GM23338 (cell line): ENCODE measurements around the gene SPRY4. TPM values are rescaled to one million over a fixed set of nuclear protein-coding genes. Genes with fewer than 3 reads are reported as not detected.

Experiments
- ATAC-seq: fragments of 200-7000 bp; cut with Tn5 transposase; 3 replicates; pipeline ENCODE4 v1.9.1; 2020
- DNase-seq: peaks from one replicate; pipeline ENCODE4 v3.0.0-alpha.2; 2015; ENCODE audit warnings: low spot score
- H2AFZ ChIP-seq: fragments of 200-600 bp; sonication (generic); 2 replicates; pipeline ENCODE4 v1.8.0; 2016; ENCODE audit warnings: antibody characterized with exemption, mild to moderate bottlenecking, moderate library complexity
- H3F3A ChIP-seq: fragments of 200-600 bp; sonication (generic); replicated peaks from 2 replicates; pipeline ENCODE4 v1.8.0; 2017; ENCODE audit warnings: antibody characterized with exemption, mixed run types, low read depth
- H3K27ac ChIP-seq: fragments of 200-600 bp; sonication (generic); 2 replicates; pipeline ENCODE4 v1.6.1; 2016; ENCODE audit warnings: low read depth
- H3K27me3 ChIP-seq: fragments of 200-600 bp; sonication (generic); 2 replicates; pipeline ENCODE4 v1.8.0; 2016; ENCODE audit warnings: mild to moderate bottlenecking, mixed run types, moderate library complexity; ENCODE audit not compliant: insufficient read depth
- H3K36me3 ChIP-seq: fragments of 200-600 bp; sonication (generic); 2 replicates; pipeline ENCODE4 v1.8.0; 2016; ENCODE audit warnings: mild to moderate bottlenecking; ENCODE audit not compliant: insufficient read depth
- H3K4me1 ChIP-seq: fragments of 200-600 bp; sonication (generic); 2 replicates; pipeline ENCODE4 v1.8.0; 2016; ENCODE audit warnings: mild to moderate bottlenecking, moderate library complexity; ENCODE audit not compliant: insufficient read depth
- H3K4me2 ChIP-seq: fragments of 200-600 bp; sonication (generic); 2 replicates; pipeline ENCODE4 v1.7.1; 2017; ENCODE audit warnings: mixed run types
- H3K4me3 ChIP-seq: fragments of 200-600 bp; sonication (generic); 2 replicates; pipeline ENCODE4 v1.6.1; 2016; ENCODE audit warnings: mixed run types
- H3K79me2 ChIP-seq: fragments of 200-600 bp; sonication (generic); replicated peaks from 2 replicates; pipeline ENCODE4 v1.8.0; 2017; ENCODE audit warnings: mild to moderate bottlenecking; ENCODE audit not compliant: insufficient read depth
- H3K9me2 ChIP-seq: fragments of 200-600 bp; sonication (generic); 2 replicates; pipeline ENCODE4 v1.8.0; 2017; ENCODE audit not compliant: insufficient read depth
- H4K20me1 ChIP-seq: fragments of 200-600 bp; sonication (generic); replicated peaks from 2 replicates; pipeline ENCODE4 v1.8.0; 2017; ENCODE audit warnings: mild to moderate bottlenecking; ENCODE audit not compliant: insufficient read depth
- H3K27ac Mint-ChIP-seq: 2 replicates; pipeline ENCODE4 v1.8.0; 2020; ENCODE audit warnings: inconsistent platforms, mild to moderate bottlenecking, moderate library complexity, mixed read lengths
- H3K27me3 Mint-ChIP-seq: 3 replicates; pipeline ENCODE4 v1.8.0; 2022; ENCODE audit warnings: low read depth, mild to moderate bottlenecking, moderate library complexity, mixed read lengths, inconsistent platforms; ENCODE audit not compliant: insufficient read depth, poor library complexity
- H3K36me3 Mint-ChIP-seq: 3 replicates; pipeline ENCODE4 v1.8.0; 2021; ENCODE audit warnings: low read depth, mild to moderate bottlenecking, inconsistent platforms, moderate library complexity, mixed read lengths
- H3K4me1 Mint-ChIP-seq: 3 replicates; pipeline ENCODE4 v1.8.0; 2020; ENCODE audit warnings: mild to moderate bottlenecking, inconsistent platforms, mixed read lengths
- H3K4me3 Mint-ChIP-seq: 3 replicates; pipeline ENCODE4 v1.8.0; 2021; ENCODE audit warnings: moderate library complexity, mild to moderate bottlenecking, inconsistent platforms, mixed read lengths
- H3K9me3 Mint-ChIP-seq: 3 replicates; pipeline ENCODE4 v1.8.0; 2020; ENCODE audit warnings: moderate library complexity, mild to moderate bottlenecking, inconsistent platforms, mixed read lengths
- CREB1 ChIP-seq: fragments of 250-450 bp; sonication (Bioruptor Pico); IDR thresholded peaks from 2 replicates; pipeline ENCODE4 v1.5.0; 2020; ENCODE audit warnings: low read depth, mild to moderate bottlenecking, moderate library complexity
- EZH2 ChIP-seq: fragments of 200-600 bp; sonication (generic); IDR thresholded peaks from one replicate; pipeline ENCODE4 v1.8.0; 2017; ENCODE audit warnings: antibody characterized with exemption, mild to moderate bottlenecking, low read depth; ENCODE audit not compliant: unreplicated experiment
- EZH2phosphoT487 ChIP-seq: fragments of 200-600 bp; sonication (generic); IDR thresholded peaks from one replicate; pipeline ENCODE4 v1.8.1; 2018; ENCODE audit warnings: antibody characterized with exemption; ENCODE audit not compliant: unreplicated experiment
- JUNB ChIP-seq: IDR thresholded peaks from one replicate; pipeline ENCODE4 v1.6.1; 2016; ENCODE audit warnings: antibody characterized with exemption; ENCODE audit not compliant: unreplicated experiment
- NANOG ChIP-seq: IDR thresholded peaks from 2 replicates; pipeline ENCODE4 v1.6.1; 2016; ENCODE audit warnings: antibody characterized with exemption, borderline replicate concordance
- POLR2AphosphoS5 ChIP-seq: IDR thresholded peaks from 2 replicates; pipeline ENCODE4 v1.6.1; 2016; ENCODE audit warnings: antibody characterized with exemption, low read depth
- STAT1 ChIP-seq: IDR thresholded peaks from one replicate; pipeline ENCODE4 v1.6.1; 2016; ENCODE audit warnings: antibody characterized with exemption; ENCODE audit not compliant: unreplicated experiment
- ZNF114 ChIP-seq: fragments of 250-450 bp; sonication (Bioruptor Pico); IDR thresholded peaks from 2 replicates; pipeline ENCODE4 v1.5.0; 2020; ENCODE audit warnings: mild to moderate bottlenecking, moderate library complexity
- ZNF331 ChIP-seq: fragments of 250-450 bp; sonication (Bioruptor Pico); IDR thresholded peaks from 2 replicates; pipeline ENCODE4 v1.5.0; 2020; ENCODE audit warnings: low read depth, mild to moderate bottlenecking, moderate library complexity
- polyA plus RNA-seq: library from polyadenylated mRNA; unstranded; fragments of >200 nt; fragmentation: Nextera tagmentation; extraction: Ambion mirVana; gene quantifications from 2 replicates; pipeline ENCODE4 v1.2.1, GENCODE V29; 2016
- total RNA-seq: library from RNA; depleted of rRNA; stranded (reverse); fragments of >200 nt; shearing (Covaris generic); gene quantifications from 2 replicates; pipeline ENCODE4 v1.2.3, GENCODE V29; 2014
- TF ChIP-seq, protein P1 (sequence below): fragments of 250-450 bp; sonication (Bioruptor Pico); IDR thresholded peaks from 2 replicates; pipeline ENCODE4 v1.5.0; 2020; ENCODE audit warnings: mild to moderate bottlenecking, moderate library complexity
- TF ChIP-seq, protein P2 (sequence below): IDR thresholded peaks from 2 replicates; pipeline ENCODE4 v1.6.1; 2016; ENCODE audit warnings: antibody characterized with exemption
- TF ChIP-seq, protein P3 (sequence below): IDR thresholded peaks from one replicate; pipeline ENCODE4 v1.6.1; 2018; ENCODE audit warnings: antibody characterized with exemption; ENCODE audit not compliant: unreplicated experiment
- TF ChIP-seq, protein P4 (sequence below), 2 experiments: fragments of 200-600 bp in 1 of 2; sonication (generic) in 1 of 2; conservative IDR thresholded peaks; 2 replicates each; pipeline versions ENCODE4 v1.5.1 to v1.6.1; 2016 to 2017; ENCODE audit warnings: antibody characterized with exemption in 2 of 2, low read depth in 2 of 2, mild to moderate bottlenecking in 2 of 2, moderate library complexity in 1 of 2

SPRY4 gene
- total and polyA plus RNA-seq, 2 experiments from 2014 or later, result 70.6 to 240 TPM

DNA sequence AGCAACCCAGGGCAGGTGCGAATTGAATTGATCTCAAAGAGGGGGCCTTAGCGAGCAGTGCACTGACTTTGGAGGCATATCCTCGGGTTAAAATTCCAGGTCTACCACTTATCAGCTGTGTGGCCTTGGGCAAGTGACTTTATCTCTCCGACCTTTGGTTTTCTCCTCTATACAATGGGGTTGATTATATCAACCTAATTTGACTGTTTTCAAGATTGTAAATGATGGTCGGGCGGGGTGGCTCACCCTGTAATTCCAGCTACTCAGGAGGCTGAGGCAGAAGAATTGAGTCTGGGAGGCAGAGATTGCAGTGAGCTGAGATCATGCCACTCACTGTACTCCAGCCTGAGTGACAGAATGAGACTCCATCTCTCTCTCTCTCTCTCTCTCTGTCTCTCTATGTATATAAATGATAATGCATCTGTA, 18.7 kb downstream of the SPRY4 start:
- Mint-ChIP-seq H3K9me3 (no peaks in the 10 kb centered on the region; the same call in 1 of the 3 replicates), H3K27me3 (peaks cover 42% of the 10 kb centered on the region), H3K4me1 (peaks cover 60% of the 10 kb centered on the region), H3K27ac (no peak overlapping the region), H3K4me3 (no peak overlapping the region), H3K36me3 (peaks cover 54% of the 10 kb centered on the region)
- peaks cover 41% of the 10 kb centered on the region for H4K20me1 ChIP-seq
- TF ChIP-seq, protein P1, sequence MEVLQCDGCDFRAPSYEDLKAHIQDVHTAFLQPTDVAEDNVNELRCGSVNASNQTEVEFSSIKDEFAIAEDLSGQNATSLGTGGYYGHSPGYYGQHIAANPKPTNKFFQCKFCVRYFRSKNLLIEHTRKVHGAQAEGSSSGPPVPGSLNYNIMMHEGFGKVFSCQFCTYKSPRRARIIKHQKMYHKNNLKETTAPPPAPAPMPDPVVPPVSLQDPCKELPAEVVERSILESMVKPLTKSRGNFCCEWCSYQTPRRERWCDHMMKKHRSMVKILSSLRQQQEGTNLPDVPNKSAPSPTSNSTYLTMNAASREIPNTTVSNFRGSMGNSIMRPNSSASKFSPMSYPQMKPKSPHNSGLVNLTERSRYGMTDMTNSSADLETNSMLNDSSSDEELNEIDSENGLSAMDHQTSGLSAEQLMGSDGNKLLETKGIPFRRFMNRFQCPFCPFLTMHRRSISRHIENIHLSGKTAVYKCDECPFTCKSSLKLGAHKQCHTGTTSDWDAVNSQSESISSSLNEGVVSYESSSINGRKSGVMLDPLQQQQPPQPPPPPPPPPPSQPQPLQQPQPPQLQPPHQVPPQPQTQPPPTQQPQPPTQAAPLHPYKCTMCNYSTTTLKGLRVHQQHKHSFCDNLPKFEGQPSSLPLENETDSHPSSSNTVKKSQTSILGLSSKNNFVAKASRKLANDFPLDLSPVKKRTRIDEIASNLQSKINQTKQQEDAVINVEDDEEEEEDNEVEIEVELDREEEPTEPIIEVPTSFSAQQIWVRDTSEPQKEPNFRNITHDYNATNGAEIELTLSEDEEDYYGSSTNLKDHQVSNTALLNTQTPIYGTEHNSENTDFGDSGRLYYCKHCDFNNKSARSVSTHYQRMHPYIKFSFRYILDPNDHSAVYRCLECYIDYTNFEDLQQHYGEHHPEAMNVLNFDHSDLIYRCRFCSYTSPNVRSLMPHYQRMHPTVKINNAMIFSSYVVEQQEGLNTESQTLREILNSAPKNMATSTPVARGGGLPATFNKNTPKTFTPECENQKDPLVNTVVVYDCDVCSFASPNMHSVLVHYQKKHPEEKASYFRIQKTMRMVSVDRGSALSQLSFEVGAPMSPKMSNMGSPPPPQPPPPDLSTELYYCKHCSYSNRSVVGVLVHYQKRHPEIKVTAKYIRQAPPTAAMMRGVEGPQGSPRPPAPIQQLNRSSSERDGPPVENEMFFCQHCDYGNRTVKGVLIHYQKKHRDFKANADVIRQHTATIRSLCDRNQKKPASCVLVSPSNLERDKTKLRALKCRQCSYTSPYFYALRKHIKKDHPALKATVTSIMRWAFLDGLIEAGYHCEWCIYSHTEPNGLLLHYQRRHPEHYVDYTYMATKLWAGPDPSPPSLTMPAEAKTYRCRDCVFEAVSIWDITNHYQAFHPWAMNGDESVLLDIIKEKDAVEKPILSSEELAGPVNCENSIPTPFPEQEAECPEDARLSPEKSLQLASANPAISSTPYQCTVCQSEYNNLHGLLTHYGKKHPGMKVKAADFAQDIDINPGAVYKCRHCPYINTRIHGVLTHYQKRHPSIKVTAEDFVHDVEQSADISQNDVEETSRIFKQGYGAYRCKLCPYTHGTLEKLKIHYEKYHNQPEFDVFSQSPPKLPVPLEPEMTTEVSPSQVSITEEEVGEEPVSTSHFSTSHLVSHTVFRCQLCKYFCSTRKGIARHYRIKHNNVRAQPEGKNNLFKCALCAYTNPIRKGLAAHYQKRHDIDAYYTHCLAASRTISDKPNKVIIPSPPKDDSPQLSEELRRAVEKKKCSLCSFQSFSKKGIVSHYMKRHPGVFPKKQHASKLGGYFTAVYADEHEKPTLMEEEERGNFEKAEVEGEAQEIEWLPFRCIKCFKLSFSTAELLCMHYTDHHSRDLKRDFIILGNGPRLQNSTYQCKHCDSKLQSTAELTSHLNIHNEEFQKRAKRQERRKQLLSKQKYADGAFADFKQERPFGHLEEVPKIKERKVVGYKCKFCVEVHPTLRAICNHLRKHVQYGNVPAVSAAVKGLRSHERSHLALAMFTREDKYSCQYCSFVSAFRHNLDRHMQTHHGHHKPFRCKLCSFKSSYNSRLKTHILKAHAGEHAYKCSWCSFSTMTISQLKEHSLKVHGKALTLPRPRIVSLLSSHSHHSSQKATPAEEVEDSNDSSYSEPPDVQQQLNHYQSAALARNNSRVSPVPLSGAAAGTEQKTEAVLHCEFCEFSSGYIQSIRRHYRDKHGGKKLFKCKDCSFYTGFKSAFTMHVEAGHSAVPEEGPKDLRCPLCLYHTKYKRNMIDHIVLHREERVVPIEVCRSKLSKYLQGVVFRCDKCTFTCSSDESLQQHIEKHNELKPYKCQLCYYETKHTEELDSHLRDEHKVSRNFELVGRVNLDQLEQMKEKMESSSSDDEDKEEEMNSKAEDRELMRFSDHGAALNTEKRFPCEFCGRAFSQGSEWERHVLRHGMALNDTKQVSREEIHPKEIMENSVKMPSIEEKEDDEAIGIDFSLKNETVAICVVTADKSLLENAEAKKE (CRISPR knock-in tag), result no peak
- TF ChIP-seq CREB1, result no peak
- TF ChIP-seq, protein P2, sequence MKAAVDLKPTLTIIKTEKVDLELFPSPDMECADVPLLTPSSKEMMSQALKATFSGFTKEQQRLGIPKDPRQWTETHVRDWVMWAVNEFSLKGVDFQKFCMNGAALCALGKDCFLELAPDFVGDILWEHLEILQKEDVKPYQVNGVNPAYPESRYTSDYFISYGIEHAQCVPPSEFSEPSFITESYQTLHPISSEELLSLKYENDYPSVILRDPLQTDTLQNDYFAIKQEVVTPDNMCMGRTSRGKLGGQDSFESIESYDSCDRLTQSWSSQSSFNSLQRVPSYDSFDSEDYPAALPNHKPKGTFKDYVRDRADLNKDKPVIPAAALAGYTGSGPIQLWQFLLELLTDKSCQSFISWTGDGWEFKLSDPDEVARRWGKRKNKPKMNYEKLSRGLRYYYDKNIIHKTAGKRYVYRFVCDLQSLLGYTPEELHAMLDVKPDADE, result no peak
- TF ChIP-seq STAT1, result no peak
- no peak for TF ChIP-seq NANOG
- no peak for TF ChIP-seq EZH2
- TF ChIP-seq, protein P3, sequence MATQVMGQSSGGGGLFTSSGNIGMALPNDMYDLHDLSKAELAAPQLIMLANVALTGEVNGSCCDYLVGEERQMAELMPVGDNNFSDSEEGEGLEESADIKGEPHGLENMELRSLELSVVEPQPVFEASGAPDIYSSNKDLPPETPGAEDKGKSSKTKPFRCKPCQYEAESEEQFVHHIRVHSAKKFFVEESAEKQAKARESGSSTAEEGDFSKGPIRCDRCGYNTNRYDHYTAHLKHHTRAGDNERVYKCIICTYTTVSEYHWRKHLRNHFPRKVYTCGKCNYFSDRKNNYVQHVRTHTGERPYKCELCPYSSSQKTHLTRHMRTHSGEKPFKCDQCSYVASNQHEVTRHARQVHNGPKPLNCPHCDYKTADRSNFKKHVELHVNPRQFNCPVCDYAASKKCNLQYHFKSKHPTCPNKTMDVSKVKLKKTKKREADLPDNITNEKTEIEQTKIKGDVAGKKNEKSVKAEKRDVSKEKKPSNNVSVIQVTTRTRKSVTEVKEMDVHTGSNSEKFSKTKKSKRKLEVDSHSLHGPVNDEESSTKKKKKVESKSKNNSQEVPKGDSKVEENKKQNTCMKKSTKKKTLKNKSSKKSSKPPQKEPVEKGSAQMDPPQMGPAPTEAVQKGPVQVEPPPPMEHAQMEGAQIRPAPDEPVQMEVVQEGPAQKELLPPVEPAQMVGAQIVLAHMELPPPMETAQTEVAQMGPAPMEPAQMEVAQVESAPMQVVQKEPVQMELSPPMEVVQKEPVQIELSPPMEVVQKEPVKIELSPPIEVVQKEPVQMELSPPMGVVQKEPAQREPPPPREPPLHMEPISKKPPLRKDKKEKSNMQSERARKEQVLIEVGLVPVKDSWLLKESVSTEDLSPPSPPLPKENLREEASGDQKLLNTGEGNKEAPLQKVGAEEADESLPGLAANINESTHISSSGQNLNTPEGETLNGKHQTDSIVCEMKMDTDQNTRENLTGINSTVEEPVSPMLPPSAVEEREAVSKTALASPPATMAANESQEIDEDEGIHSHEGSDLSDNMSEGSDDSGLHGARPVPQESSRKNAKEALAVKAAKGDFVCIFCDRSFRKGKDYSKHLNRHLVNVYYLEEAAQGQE, result no peak
- no peak for TF ChIP-seq POLR2AphosphoS5
- TF ChIP-seq, protein P4, sequence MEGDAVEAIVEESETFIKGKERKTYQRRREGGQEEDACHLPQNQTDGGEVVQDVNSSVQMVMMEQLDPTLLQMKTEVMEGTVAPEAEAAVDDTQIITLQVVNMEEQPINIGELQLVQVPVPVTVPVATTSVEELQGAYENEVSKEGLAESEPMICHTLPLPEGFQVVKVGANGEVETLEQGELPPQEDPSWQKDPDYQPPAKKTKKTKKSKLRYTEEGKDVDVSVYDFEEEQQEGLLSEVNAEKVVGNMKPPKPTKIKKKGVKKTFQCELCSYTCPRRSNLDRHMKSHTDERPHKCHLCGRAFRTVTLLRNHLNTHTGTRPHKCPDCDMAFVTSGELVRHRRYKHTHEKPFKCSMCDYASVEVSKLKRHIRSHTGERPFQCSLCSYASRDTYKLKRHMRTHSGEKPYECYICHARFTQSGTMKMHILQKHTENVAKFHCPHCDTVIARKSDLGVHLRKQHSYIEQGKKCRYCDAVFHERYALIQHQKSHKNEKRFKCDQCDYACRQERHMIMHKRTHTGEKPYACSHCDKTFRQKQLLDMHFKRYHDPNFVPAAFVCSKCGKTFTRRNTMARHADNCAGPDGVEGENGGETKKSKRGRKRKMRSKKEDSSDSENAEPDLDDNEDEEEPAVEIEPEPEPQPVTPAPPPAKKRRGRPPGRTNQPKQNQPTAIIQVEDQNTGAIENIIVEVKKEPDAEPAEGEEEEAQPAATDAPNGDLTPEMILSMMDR (conservative IDR thresholded peaks at IDR 0.05; ENCODE audit: low read depth in 2 of 2), result no peak
- no peak for TF ChIP-seq ZNF114
- TF ChIP-seq EZH2phosphoT487, result no peak
- TF ChIP-seq JUNB, result no peak
- TF ChIP-seq ZNF331, result no peak
- DNase-seq (no peak), ATAC-seq (no peak)
- H3K79me2 ChIP-seq, result peaks cover 93% of the 10 kb centered on the region
- H3K36me3 ChIP-seq, result peaks cover 21% of the 10 kb centered on the region
- peak overlapping the region; percentile 64; the same call in 1 of the 2 replicates for H3K27ac ChIP-seq
- peaks cover 52% of the 10 kb centered on the region for H3K4me1 ChIP-seq
- no peaks in the 10 kb centered on the region; the same call in 1 of the 2 replicates for H3K9me2 ChIP-seq
- H2AFZ ChIP-seq, result no peak overlapping the region
- H3K27me3 ChIP-seq, result no peaks in the 10 kb centered on the region
- no peak overlapping the region for H3K4me3 ChIP-seq
- H3K4me2 ChIP-seq, result no peak overlapping the region
- peaks cover 63% of the 10 kb centered on the region for H3F3A ChIP-seq
